HT-29 (cell line): ENCODE data around the gene BDNF. TPM values are rescaled to one million over a fixed set of nuclear protein-coding genes. Genes with fewer than 3 reads are reported as not detected.
A peak's percentile ranks its signal among the peaks of the same experiment; 100 is the strongest.
"Not testable (repeated sequence)": the region's sequence is repeated elsewhere in the genome, so short reads cannot be mapped to it uniquely, and the experiment has no call there.

ENCODE experiments used
- DNase-seq: peaks from one replicate; pipeline ENCODE4 v3.0.0-alpha.2; 2015; ENCODE audit warnings: low spot score
- total RNA-seq: library from RNA; depleted of rRNA; stranded (reverse); fragments of >200 nt; shearing (Covaris generic); gene quantifications from 2 replicates; pipeline ENCODE4 v1.2.3, GENCODE V29; 2014; rRNA removed

The BDNF gene
- total RNA-seq, result 0.37 and 0.53 TPM in 2 replicates

DNA sequence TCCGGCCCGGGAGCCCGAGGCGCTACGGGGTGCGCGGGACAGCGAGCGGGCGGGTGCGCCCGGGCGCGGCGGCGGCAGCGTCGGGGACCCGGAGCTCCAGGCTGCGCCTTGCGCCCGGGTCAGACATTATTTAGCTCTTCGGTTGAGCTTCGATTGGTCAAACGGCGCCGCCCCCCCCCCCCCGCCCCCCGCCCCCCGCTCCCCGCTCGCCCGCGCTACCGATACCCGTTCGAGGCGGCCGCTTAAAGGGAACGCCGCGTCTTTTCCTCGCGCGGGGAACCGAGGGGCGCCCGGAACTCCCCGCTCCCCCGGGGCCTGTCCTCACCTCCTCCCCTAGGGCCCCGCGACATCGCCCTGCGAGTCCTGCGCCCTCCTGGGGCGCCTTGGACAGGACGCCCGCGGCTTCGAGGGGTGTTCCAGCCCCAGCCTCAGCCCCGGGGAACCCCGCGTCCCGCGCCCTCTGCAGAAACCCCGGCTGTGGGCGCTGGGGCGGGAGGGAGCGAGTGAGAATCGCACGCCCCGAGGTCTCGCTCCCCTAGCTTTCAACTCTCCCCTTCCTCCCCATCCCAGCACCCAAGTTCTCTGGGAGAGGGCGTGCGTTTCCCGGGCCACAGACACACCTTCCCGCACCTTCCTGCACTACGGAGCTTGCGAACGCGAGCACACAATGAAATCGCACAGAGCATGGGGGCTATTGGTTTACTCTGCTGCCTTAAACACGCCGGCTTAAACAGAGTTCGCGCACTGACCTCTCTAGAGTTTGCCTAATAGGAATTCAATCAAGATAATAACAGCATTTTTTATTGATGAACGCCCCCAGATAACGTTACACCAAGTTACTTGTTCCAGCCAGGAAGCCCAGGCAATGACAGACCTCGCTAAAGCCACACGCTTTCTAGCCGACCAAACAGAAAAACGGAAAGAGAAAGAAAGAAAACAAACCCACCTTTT, at the start of gene BDNF:
Gene BDNF, minus strand, starts transcription at position 105 of the 951 bp plus-strand sequence. CDS start 41,891 bp downstream, outside the sequence.
- peak; percentile 57 for DNase-seq

- DNase-seq, result no peak
Measured at GRCh38 chr11:27740362-27741013, 40.2 kb upstream of the BDNF start.

GRCh38 chr11:27735281-27735680, 35.0 kb upstream of the BDNF start:
- DNase-seq, result no peak

DNA sequence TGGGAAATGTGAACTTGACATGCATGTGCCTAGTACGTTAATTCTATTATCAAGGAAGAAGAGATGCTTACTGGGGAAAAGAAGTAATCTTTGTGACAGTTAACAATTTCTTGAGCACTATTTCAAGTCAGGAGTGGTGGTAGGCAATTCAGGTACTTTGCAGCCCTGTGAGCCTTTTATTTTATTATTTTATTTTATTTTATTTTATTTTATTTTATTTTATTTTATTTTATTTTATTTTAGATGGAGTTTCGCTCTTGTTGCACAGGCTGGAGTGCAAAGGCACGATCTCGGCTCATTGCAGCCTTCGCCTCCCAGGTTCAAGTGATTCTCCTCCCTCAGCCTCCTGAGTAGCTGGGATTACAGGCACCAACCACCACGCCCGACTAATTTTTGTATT, 31.5 kb upstream of the BDNF start:
- not testable (repeated sequence) for DNase-seq

DNA sequence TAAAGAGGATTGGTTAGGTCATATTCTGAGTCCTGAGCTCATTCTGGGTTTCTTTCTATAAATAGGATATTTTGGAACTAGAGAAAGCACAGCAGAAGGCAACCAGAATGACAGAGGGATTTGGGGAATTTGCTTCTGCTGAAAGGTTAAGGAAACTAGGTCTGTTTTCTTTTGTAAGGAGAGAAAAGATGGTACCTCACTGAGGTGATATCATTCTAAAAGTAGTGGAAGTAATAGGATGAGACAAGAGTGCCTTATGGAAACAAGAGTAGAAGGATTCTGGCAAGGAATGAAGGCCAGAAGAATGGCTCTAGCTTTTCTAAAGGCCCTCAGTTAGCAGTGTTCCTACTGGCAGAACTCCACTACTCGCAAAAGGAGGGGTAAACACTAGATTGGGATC, 26.7 kb upstream of the BDNF start:
- DNase-seq, result no peak

GRCh38 chr11:27723687-27724086, 23.4 kb upstream of the BDNF start:
- DNase-seq, result no peak

DNA sequence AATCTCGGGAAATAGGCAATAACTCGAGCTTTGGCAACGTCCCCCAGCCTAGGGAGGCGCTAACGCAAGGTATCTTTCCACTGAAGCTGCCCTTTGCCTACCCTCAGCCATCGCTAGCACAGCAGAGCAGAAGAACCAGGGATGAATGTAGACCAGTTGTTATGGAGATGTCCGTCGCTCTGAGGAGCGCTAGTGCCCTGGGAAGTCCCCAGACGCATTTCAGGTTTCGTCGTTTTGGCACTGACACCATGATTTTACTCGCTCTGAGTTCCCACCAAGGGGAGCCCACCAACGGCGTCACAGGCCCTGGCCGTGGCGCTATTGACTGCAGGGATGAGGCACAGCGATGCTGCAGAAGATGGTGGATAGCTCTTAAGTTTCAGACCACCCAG, 22.7 kb upstream of the BDNF start:
- DNase-seq, result no peak

DNA sequence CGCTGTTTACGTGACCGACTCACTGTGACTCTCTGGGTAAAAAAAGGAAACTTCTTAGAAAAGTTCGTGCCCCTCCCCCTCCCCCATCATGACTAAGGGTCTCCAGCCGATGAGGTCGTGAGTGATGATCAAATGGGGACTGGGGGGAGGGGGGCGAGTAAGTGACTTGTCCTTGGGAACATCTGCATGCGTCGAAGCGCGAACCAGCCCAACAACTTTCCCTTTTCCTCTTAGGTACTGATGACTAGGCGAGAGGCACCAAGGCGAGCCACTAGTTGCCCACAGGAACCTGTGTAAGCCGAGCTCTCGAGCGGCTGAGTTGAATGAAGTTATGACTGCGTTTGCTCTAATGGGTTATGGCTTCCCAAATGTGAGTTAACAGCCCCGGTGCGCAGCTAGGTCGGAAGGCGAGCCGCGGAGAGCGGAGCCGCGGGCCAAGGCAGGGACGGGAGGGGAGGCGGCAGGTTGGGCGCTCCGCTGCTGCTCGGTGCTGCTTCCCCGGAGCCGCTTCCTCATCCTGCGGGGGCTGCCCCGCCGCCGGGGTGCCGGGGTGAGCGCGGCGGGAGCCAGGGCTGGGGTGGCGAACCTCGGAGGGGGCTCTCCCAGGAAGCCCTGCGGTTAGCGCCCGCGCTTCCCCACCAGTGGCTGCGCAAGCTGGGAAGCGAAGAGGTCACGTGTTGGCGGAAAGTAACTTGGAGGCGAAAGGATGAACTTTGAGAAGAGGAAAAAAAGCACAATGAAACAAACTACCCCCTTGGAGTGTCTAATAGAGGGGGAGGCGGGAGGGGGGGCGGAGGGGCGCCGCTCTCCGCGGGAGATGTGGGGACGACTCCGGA, 22.1 kb upstream of the BDNF start:
- DNase-seq, result no peak

- DNase-seq, result no peak
Measured at GRCh38 chr11:27721264-27722116, 21.2 kb upstream of the BDNF start.

DNA sequence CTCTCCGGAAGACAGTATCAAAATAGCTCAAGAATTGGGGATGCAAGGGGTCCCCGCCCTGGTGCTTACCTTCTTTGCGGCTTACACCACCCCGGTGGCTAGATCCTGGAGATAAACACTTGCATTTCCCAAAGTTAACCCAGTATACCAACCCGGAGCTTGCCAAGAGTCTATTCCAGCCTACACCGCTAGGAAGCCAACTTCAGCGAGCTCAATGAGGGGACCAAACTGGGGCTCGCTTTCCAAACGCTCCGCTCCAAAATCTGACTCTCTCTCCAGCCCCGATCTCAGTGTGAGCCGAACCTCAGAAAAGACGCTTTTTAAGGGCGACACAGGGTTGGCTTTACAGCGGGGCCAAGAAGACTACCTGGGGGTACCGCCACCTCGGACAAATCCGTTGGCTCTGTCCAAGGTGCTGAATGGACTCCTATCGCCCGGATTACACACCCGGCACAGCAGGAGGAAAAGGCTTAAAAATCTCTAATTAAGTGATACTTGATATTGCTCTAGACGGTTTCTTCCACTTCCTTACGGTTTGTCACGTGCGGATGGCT, 20.1 kb upstream of the BDNF start:
- no peak for DNase-seq

DNA sequence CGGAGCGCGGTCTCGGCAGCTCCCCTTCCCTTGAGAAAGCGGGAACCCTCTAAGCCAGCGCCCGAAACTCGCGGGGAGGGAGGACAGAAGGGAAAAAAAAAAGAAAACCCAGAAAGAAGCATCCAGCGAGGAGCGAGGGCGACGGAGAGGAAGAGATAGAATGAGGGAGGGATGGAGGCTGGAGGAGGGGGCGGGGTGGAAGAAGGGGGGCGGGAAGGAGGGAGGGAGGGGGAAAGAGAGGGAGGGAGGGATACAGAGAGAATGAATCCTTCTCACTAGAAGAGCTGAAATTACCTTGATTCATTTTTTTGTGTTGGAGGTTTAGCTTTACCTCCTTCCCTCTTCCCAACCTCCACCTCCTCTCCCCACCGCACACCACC, 19.3 kb upstream of the BDNF start:
- DNase-seq, result no peak

DNA sequence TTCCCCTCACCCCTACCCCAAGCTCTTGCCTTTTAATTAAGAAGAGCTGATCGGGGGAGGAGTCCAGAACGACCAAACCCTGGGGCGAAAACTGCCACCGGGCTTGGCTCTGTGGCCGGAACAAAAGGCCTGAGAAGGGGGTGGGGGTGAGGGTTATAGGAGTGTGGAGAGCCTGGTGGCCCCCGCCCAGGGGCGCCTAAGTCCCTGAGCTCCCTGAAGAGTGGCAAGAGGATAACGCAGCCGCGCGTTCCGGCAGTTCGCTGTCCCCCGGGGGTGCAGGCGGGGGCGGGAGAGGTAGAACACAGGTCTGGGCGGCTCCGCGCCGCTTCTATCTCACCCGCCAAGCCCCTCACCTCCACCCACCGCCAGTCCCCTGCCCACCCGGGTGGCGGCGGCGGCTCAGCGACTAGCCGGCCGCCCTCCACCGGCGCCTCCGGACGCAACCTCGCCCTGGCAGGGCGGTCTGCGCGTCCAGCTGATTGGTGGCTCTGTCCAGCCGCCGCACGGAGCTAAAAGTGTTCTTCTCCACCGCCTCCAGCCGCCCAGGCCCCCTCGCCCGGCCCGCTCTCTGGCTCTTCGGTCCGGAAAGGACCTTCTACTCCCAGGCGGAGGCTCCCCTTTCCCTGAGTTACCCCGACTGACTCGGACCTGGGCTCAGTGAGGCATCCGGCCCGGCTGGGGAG, 18.7 kb upstream of the BDNF start:
- DNase-seq, result no peak

DNA sequence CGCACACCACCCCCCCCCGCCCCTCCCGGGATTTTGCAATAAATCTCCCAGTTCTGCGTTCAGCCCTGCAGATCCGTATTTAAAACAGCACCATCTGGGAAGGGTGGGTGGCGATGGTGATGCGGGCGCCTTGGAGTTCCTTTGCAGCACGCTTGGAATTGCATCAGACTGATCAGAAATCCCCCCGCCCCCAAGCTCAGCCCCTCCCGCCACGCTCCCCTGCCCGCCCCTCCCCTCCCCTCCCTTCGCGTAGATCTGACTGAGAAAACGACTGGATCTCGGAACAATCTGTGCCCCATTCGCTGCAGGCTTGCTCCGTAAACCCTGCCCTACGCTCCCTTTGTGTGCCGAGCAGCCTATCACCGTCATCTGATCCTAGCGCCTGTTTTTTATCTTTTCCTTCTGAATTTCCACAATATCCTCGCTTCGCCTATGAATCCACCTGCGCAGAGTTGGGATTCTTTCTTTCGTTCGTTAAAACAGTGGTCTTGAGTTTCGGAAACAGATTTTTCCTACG, 18.1 kb upstream of the BDNF start:
- DNase-seq, result no peak

DNA sequence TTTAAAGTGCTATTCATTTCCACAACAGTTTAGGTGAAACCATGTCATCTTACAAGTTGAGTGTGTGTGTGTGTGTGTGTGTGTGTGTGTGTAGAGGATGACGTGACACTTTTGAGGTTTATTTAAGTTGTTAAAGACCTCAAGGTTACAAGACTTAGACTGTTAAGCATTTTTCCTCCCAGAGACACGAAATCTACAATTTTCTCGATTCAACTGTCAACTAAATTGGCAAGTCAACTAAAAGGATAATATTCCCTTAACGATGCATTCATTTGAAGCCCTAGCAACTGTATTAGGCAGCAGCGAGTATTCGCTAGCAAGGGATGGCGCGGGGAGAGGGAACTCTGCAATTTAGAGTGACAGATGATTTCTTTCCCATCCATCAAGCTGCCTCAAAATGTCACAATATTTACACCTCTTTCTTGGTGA, 17.6 kb upstream of the BDNF start:
- no peak for DNase-seq

DNA sequence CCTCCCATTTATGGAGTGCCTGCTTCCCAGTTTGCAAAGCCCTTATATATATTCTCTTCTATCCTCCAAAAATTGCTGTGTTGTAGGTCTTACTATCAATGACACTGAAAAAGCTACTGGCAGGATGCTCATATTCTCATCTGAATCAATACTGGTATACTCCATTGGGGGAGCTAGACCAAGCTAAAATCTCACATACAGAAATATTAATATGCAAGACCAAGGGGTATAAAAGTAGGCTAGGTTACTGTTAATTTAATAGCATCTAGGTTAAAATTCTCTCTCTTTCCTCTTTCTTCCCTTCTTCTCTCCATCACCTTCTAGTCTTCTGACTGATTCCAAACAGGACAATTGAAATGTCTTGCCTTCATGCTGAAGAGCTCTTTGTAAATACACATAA, 17.1 kb upstream of the BDNF start:
- peak; percentile 53 for DNase-seq

DNA sequence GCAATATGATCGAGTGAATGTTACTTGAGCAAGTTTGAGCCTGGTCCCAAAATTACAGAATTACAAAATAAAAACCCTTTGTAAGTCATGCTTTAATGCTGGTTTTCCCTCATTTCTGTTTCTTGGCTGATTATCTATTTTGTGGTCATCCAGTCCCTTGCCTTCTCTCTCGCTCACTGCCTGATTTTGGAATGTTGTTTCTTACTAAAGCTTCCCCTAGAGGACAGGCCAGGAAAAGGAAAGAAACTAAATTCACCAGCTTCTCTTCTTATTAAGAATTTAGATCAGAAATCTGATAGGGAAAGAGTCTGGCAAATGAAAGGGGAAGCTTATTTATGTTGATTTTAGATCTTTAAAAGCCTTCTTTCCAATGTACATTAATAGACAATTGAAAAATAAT, 16.6 kb upstream of the BDNF start:
- DNase-seq, result peak; percentile 64

DNA sequence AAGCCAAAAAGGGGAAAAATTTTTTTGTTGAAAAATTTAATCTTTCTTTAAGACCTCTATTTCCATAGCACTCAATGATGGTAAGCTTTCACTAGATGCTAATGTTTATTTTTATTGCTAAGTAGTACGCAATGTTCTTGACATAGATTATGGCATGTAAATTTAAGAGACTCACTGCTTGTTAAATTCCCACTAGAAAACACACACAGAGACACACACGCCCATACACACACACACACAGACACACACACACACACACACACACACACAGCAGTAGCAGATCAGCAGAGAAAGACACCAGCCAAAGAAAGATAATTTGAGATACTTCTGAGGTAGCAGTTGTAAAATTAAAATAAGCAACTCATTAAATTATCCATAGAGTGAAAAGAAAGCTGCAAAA, 16.0 kb upstream of the BDNF start:
- DNase-seq, result no peak

- DNase-seq, result no peak
Measured at GRCh38 chr11:27711725-27712124, 11.5 kb upstream of the BDNF start.

- DNase-seq, result no peak
Measured at GRCh38 chr11:27710536-27710935, 10.3 kb upstream of the BDNF start.

DNA sequence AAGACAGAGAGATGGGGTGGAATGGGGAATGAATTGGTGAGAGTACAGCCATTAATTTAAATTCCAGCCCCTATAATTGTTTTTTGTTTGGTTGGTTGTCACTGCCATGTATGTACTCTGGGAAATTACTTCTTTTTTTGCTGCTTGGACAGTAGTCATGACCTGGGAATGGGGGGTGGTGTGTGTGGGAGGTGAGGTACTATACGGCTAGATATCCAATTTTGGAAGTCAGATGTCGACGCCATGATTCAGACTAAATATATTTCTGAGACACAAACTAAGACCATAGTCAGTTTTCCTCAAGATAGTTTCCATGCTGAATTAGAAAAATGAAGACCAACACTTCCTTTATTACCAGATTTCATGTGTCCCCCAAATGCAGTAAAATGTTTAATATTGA, 7.4 kb upstream of the BDNF start:
- DNase-seq, result no peak
